ENCODE results near the gene THPO. TPM values are rescaled to one million over a fixed set of nuclear protein-coding genes. Genes with fewer than 3 reads are reported as not detected.

Gene THPO
- total RNA-seq, 1 experiment from 2014 or later, result not detected

DNA sequence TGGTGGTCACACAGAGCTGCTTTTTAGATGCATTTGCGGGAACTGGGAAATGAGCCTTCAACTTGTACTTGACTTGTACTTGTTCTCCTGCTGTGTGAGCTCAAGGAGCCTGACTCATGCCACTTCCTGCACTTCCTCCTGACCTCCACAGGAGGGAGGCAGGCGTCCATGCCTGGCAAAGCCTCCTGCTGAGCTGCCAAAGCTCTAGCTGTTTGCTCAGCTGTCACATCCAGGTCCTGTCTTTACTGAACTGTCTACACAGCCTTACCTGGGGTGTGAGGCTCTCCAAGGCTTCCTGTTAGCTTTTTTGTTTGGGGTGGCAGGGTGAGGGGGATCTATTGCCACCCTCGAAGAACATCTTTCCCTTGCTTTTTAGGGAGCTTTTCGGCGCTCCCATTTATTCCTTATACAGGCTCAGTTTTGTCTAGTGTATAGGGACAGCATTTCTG lies 6.4 kb downstream of the THPO start:
- Histone ChIP-seq H3K4me2 (ENCODE audit: low read length) (no peak overlapping the region), H3K9me2 (replicated peaks; ENCODE audit: low read length) (no peaks in the 10 kb centered on the region), H3K9me3 (ENCODE audit: low read length) (no peaks in the 10 kb centered on the region), H3K9ac (ENCODE audit: low read length) (no peak overlapping the region), H3K79me2 (ENCODE audit: low read length) (no peaks in the 10 kb centered on the region), H3K27ac (ENCODE audit: low read length) (no peak overlapping the region), H2AFZ (ENCODE audit: low read length) (no peak overlapping the region), H3K4me1 (ENCODE audit: insufficient read depth, low read length) (peaks cover 4% of the 10 kb centered on the region; the same call in 1 of the 2 replicates), H3F3A (ENCODE audit: low read length, unreplicated experiment) (no peaks in the 10 kb centered on the region), H3K4me3 (ENCODE audit: low read length) (no peak overlapping the region), H3K36me3 (ENCODE audit: low read depth, low read length) (peaks cover 17% of the 10 kb centered on the region), H4K20me1 (ENCODE audit: low read length) (0 out of 2 replicates have a peak, but pooled peaks cover 13% of the 10 kb centered on the region), H3K27me3 (ENCODE audit: low read length) (peaks cover 18% of the 10 kb centered on the region)
- ChIA-PET POLR2A (ENCODE audit: unreplicated experiment) (no interaction called here), CTCF (interaction anchor here (0.5 to 2.7 kb wide), 27 partner anchors 10 to 886 kb away, joined by 3 to 24 read pairs (median 4); partner anchors contain the start of genes CLCN2 and POLR2H)
- TF ChIP-seq, protein P1, sequence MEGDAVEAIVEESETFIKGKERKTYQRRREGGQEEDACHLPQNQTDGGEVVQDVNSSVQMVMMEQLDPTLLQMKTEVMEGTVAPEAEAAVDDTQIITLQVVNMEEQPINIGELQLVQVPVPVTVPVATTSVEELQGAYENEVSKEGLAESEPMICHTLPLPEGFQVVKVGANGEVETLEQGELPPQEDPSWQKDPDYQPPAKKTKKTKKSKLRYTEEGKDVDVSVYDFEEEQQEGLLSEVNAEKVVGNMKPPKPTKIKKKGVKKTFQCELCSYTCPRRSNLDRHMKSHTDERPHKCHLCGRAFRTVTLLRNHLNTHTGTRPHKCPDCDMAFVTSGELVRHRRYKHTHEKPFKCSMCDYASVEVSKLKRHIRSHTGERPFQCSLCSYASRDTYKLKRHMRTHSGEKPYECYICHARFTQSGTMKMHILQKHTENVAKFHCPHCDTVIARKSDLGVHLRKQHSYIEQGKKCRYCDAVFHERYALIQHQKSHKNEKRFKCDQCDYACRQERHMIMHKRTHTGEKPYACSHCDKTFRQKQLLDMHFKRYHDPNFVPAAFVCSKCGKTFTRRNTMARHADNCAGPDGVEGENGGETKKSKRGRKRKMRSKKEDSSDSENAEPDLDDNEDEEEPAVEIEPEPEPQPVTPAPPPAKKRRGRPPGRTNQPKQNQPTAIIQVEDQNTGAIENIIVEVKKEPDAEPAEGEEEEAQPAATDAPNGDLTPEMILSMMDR (conservative IDR thresholded peaks at IDR 0.05; ENCODE audit: low read depth, low read length), result peak; percentile 97
- TF ChIP-seq EZH2 (IDR thresholded peaks at IDR 0.05; ENCODE audit: low read length, unreplicated experiment), result no peak
- TF ChIP-seq EZH2phosphoT487 (IDR thresholded peaks at IDR 0.05; ENCODE audit: borderline replicate concordance, low read length), result no peak
- ATAC-seq (peak; percentile 94), DNase-seq (peak; percentile 92)
- intact Hi-C loops (cut with micrococcal nuclease), result loop anchor here (1.0 to 10.0 kb wide), 5 partner anchors 45 to 433 kb away; no protein-coding TSS in a partner anchor
- no TSS peak for BruUV-seq (replicated peaks)

DNA sequence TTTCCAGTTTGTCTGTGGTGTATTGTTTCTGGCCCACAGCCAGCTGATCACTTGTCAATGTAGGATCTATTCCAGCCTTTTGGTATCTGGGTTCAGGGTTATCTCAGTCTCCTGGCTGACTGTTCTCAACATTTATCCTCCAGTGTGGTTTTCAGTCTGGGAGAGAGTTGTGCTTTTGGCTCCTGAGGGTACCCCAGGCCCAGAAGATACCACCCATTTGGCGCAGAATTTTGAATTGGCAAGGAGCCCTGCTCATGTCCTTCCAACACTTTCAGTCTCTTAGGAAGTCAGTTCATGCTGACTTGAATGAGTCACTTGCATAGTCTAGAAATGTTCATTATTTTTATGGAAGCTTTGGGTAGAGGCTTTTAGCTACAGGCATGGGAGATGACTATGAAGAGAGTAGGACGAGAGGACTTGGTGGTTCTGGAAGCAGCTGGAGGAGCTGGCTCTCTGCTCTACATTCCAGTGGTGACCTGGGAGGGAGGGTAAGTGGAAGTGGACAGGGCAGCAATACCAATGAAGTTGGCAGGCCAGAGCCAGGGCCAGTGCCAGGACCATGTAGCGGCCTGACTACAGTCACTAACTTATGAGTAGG lies 9.3 kb downstream of the THPO start:
- H2AFZ ChIP-seq (ENCODE audit: low read length), result no peak overlapping the region
- POLR2A ChIA-PET (ENCODE audit: unreplicated experiment), result no interaction called here
- peaks cover 20% of the 10 kb centered on the region for H3K79me2 ChIP-seq (ENCODE audit: low read length)
- H3K27me3 ChIP-seq (ENCODE audit: low read length), result no peaks in the 10 kb centered on the region
- H4K20me1 ChIP-seq (ENCODE audit: low read length), result peaks cover 24% of the 10 kb centered on the region
- no peaks in the 10 kb centered on the region for H3F3A ChIP-seq (ENCODE audit: low read length, unreplicated experiment)
- no TSS peak for BruUV-seq (replicated peaks)
- H3K27ac ChIP-seq (ENCODE audit: low read length), result no peak overlapping the region
- H3K4me1 ChIP-seq (ENCODE audit: insufficient read depth, low read length), result peaks cover 15% of the 10 kb centered on the region
- ATAC-seq (no peak), DNase-seq (no peak)
- no peak overlapping the region for H3K4me2 ChIP-seq (ENCODE audit: low read length)
- TF ChIP-seq, protein P1 (conservative IDR thresholded peaks at IDR 0.05; ENCODE audit: low read depth, low read length), result no peak
- TF ChIP-seq EZH2 (IDR thresholded peaks at IDR 0.05; ENCODE audit: low read length, unreplicated experiment), result no peak
- TF ChIP-seq EZH2phosphoT487 (IDR thresholded peaks at IDR 0.05; ENCODE audit: borderline replicate concordance, low read length), result no peak
- no peaks in the 10 kb centered on the region for H3K9me3 ChIP-seq (ENCODE audit: low read length)
- no peaks in the 10 kb centered on the region for H3K9me2 ChIP-seq (replicated peaks; ENCODE audit: low read length)
- H3K4me3 ChIP-seq (ENCODE audit: low read length), result no peak overlapping the region
- intact Hi-C loops (cut with micrococcal nuclease), result no loop called here
- H3K9ac ChIP-seq (ENCODE audit: low read length), result no peak overlapping the region
- CTCF ChIA-PET, result interaction anchor here (0.6 kb wide), 1 partner anchor 65 kb away, joined by 4 read pairs; no protein-coding TSS in a partner anchor
- peaks cover 26% of the 10 kb centered on the region for H3K36me3 ChIP-seq (ENCODE audit: low read depth, low read length)

DNA sequence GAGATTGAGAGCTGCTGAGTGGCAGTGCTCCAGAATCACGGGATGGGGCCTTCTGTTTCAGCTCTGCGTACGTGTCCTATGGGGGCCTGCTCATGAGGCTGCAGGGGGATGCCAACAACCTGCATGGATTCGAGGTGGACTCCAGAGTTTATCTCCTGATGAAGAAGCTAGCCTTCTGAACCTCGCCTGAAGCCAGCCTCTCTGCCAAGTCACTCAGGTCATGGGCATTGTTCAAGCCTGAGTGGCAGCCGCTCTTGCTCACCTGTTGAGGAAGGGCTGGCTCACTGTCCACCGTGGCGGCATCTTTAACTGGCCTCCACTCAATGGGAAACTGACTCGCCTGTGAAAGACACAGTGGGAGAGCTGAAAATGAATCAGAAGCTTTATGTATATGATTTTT lies 9.9 kb downstream of the THPO start:
- Histone ChIP-seq H3K4me3 (ENCODE audit: low read length) (no peak overlapping the region), H2AFZ (ENCODE audit: low read length) (no peak overlapping the region), H3K27ac (ENCODE audit: low read length) (no peak overlapping the region), H3K9ac (ENCODE audit: low read length) (no peak overlapping the region), H3K4me1 (ENCODE audit: insufficient read depth, low read length) (peaks cover 15% of the 10 kb centered on the region), H3K79me2 (ENCODE audit: low read length) (peaks cover 24% of the 10 kb centered on the region), H3F3A (ENCODE audit: low read length, unreplicated experiment) (no peaks in the 10 kb centered on the region), H3K27me3 (ENCODE audit: low read length) (no peaks in the 10 kb centered on the region), H3K36me3 (ENCODE audit: low read depth, low read length) (peaks cover 26% of the 10 kb centered on the region), H3K9me3 (ENCODE audit: low read length) (no peaks in the 10 kb centered on the region), H3K9me2 (replicated peaks; ENCODE audit: low read length) (no peaks in the 10 kb centered on the region), H4K20me1 (ENCODE audit: low read length) (peaks cover 24% of the 10 kb centered on the region), H3K4me2 (ENCODE audit: low read length) (no peak overlapping the region)
- ChIA-PET POLR2A (ENCODE audit: unreplicated experiment) (no interaction called here), CTCF (no interaction called here)
- intact Hi-C loops (cut with micrococcal nuclease), result no loop called here
- DNase-seq (no peak), ATAC-seq (no peak)
- TF ChIP-seq, protein P1 (conservative IDR thresholded peaks at IDR 0.05; ENCODE audit: low read depth, low read length), result no peak
- TF ChIP-seq EZH2phosphoT487 (IDR thresholded peaks at IDR 0.05; ENCODE audit: borderline replicate concordance, low read length) (no peak), EZH2 (IDR thresholded peaks at IDR 0.05; ENCODE audit: low read length, unreplicated experiment) (no peak)
- no TSS peak for BruUV-seq (replicated peaks)

Data from PC-3 (cell line).